K562 (cell line): Measurements from ENCODE around the gene SLC30A1. TPM values are rescaled to one million over a fixed set of nuclear protein-coding genes. Genes with fewer than 3 reads are reported as not detected.
A peak's percentile ranks its signal among the peaks of the same experiment; 100 is the strongest.

Experiments used
- ATF4 ChIP-seq: fragments of 450-650 bp; formaldehyde crosslinking; IDR thresholded peaks from 2 replicates; pipeline ENCODE4 v1.4.0; 2022; ENCODE audit warnings: mild to moderate bottlenecking, moderate library complexity
- GABPA ChIP-seq: fragments of 200-800 bp; sonication (Bioruptor generic); conservative IDR thresholded peaks from 2 replicates; pipeline ENCODE4 v1.6.1; 2016; ENCODE audit warnings: low read depth, missing genetic modification characterization, missing compliant biosample characterization
- HDAC1 ChIP-seq, 2 experiments: fragments of 450-650 bp; IDR thresholded peaks; 2 replicates each; pipeline ENCODE4 v1.6.1; 2016 to 2017; ENCODE audit warnings: inconsistent platforms in 1 of 2, mild to moderate bottlenecking in 1 of 2, moderate library complexity in 1 of 2
- LCOR ChIP-seq: sonication (generic); formaldehyde crosslinking; IDR thresholded peaks from 2 replicates; pipeline ENCODE4 v1.8.0; 2022; ENCODE audit warnings: mild to moderate bottlenecking, missing genetic modification reagents
- MAFK ChIP-seq: IDR thresholded peaks from 2 replicates; pipeline ENCODE4 v1.6.1; 2011; ENCODE audit warnings: low read length, improper control_type of control experiment
- MITF ChIP-seq: IDR thresholded peaks from 2 replicates; pipeline ENCODE4 v1.6.1; 2014; ENCODE audit warnings: antibody characterized with exemption
- SOX6 ChIP-seq: fragments of 450-650 bp; IDR thresholded peaks from 2 replicates; pipeline ENCODE4 v1.6.1; 2014; ENCODE audit warnings: mild to moderate bottlenecking
- SPI1 ChIP-seq: IDR thresholded peaks from 2 replicates; pipeline ENCODE4 v1.6.1; 2011; ENCODE audit warnings: low read depth, low read length, control low read depth, borderline replicate concordance
- SREBF2 ChIP-seq: sonication (generic); formaldehyde crosslinking; IDR thresholded peaks from 2 replicates; pipeline ENCODE4 v1.4.0; 2020; ENCODE audit warnings: mild to moderate bottlenecking, missing genetic modification reagents
- TBL1XR1 ChIP-seq, 2 experiments: IDR thresholded peaks; 2 replicates each; pipeline ENCODE4 v1.6.1; 2012; ENCODE audit warnings: improper control_type of control experiment in 2 of 2, low read length in 2 of 2, mild to moderate bottlenecking in 1 of 2
- TCF3 ChIP-seq: sonication (generic); formaldehyde crosslinking; IDR thresholded peaks from 2 replicates; pipeline ENCODE4 v1.4.0; 2020; ENCODE audit warnings: mild to moderate bottlenecking, missing genetic modification reagents
- TEAD4 ChIP-seq, 2 experiments: sonication (generic) in 1 of 2; formaldehyde crosslinking in 1 of 2; IDR thresholded peaks; 2 replicates each; pipeline versions ENCODE4 v1.6.1 to v1.8.0; 2012 to 2022; ENCODE audit warnings: borderline replicate concordance in 1 of 2, inconsistent platforms in 1 of 2, low read length in 1 of 2, mild to moderate bottlenecking in 1 of 2, missing genetic modification reagents in 1 of 2
- ZBTB17 ChIP-seq: fragments of 450-650 bp; formaldehyde crosslinking; IDR thresholded peaks from 2 replicates; pipeline ENCODE4 v1.4.0; 2020; ENCODE audit warnings: mild to moderate bottlenecking
- ZBTB9 ChIP-seq: fragments of 450-650 bp; formaldehyde crosslinking; IDR thresholded peaks from 2 replicates; pipeline ENCODE4 v1.4.0; 2020; ENCODE audit warnings: mild to moderate bottlenecking, moderate library complexity
- ZC3H8 ChIP-seq: fragments of 450-650 bp; IDR thresholded peaks from 2 replicates; pipeline ENCODE4 v1.6.1; 2017
- ZNF76 ChIP-seq: fragments of 250-450 bp; sonication (Bioruptor Pico); IDR thresholded peaks from 2 replicates; pipeline ENCODE4 v1.4.0; 2020; ENCODE audit warnings: mild to moderate bottlenecking, moderate library complexity, borderline replicate concordance
- polyA plus RNA-seq, 8 experiments: library from polyadenylated mRNA; depleted of rRNA in 4 of 8; stranded (reverse) in 5 of 8; unstranded in 3 of 8; fragments of >200 nt; fragmentation: Nextera tagmentation in 2 of 8; fragmentation: Illumina TruSeq in 1 of 8; extraction: Ambion mirVana in 2 of 8; extraction: Trizol in 1 of 8; gene quantifications; 2 replicates each; pipeline versions ENCODE4 v1.2.1 to v1.2.3, GENCODE V29; 2011 to 2014; ENCODE audit warnings: inconsistent platforms in 1 of 8, missing spikeins in 1 of 8
- total RNA-seq, 7 experiments: library from RNA; depleted of rRNA in 6 of 7; stranded (reverse); fragments of >200 nt in 6 of 7; fragmentation: Illumina TruSeq in 2 of 7; extraction: Trizol in 2 of 7; gene quantifications; 2 replicates each; pipeline versions ENCODE4 v1.2.1 to v1.2.3, GENCODE V29; 2011 to 2021; ENCODE audit warnings: low replicate concordance in 1 of 7
- TF ChIP-seq, protein P1 (sequence below): fragments of 250-450 bp; sonication (Bioruptor Pico); IDR thresholded peaks from 2 replicates; pipeline ENCODE4 v1.4.0; 2020; ENCODE audit warnings: mild to moderate bottlenecking
- TF ChIP-seq, protein P2 (sequence below): fragments of 250-450 bp; sonication (Bioruptor Pico); IDR thresholded peaks from 2 replicates; pipeline ENCODE4 v1.5.0; 2021; ENCODE audit warnings: mild to moderate bottlenecking, moderate library complexity

SLC30A1 gene
- total and polyA plus RNA-seq, 9 of the 15 experiments (the other 6 are each of a cell fraction or from before 2014, with no cell fraction given) = 4.1 to 14.4 (median 6.6) TPM

DNA sequence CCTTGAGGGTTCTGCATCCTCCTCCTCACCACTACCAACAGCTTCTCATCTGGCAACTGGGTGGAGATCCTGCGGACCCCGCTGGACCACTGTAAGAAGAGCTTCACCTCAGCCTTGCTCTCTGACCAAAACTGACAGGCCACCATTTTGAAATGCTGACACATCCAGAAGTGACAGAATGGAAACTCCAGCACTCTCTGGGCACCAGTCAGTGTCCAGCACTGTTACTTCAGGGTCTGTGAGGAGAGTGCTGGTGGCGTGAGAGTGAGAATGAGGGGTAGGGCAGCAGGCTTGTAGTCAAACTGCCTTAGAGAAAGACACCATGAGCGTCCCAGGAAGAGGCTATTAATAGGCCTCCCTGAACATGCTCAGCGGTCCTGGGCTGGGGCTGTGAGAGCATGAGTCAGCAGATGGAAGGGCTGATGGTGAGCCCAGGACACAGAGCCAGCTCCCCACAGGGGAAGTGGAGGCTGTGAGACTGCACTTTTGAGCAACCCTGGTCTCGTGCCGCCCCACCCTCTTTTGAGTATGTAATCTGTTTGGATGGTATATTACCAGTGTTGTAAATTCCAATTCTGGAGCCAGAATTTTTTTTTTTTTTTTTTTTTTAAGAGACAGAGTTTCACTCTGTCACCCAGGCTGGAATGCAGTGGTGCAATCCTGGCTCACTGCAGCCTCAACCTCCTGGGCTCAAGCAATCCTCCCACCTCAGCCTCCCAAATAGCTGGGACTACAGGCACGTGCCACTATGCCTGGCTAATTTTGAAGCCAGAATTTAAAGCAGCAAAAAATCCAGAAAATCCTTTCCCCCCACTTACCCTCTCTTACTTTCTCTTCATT, 34.4 kb upstream of the SLC30A1 start (continued):
- TF ChIP-seq ATF4 (CRISPR knock-in tag) (peak; percentile 72), SOX6 (peak; percentile 86), ZBTB17 (CRISPR knock-in tag) (peak; percentile 93), LCOR (CRISPR knock-in tag) (peak; percentile 55; the same call in 1 of the 2 replicates), HDAC1 (IDR thresholded peaks at IDR 0.05) (peak in 1 of 2 experiments; percentile 69; a peak in 1 of 4 replicates), MAFK (peak; percentile 96), SREBF2 (CRISPR knock-in tag) (no peak), SPI1 (peak; percentile 96), TBL1XR1 (IDR thresholded peaks at IDR 0.05; ENCODE audit: low read length in 2 of 2) (peak in 1 of 2 experiments; percentile 82; a peak in 2 of 4 replicates), ZC3H8 (no peak), MITF (peak; percentile 85), GABPA (tag) (0 out of 2 replicates have a peak, but pooled peaks have one; percentile 34), TCF3 (CRISPR knock-in tag) (peak; percentile 35; the same call in 1 of the 2 replicates), ZBTB9 (peak; percentile 94), TEAD4 (IDR thresholded peaks at IDR 0.05; ENCODE audit: low read length) (peak; percentile 28; the same call in 1 of the 2 replicates), TEAD4 (CRISPR knock-in tag; IDR thresholded peaks at IDR 0.05; ENCODE audit: borderline replicate concordance) (no peak), ZNF76 (CRISPR knock-in tag) (peak; percentile 85)
- TF ChIP-seq, protein P1, sequence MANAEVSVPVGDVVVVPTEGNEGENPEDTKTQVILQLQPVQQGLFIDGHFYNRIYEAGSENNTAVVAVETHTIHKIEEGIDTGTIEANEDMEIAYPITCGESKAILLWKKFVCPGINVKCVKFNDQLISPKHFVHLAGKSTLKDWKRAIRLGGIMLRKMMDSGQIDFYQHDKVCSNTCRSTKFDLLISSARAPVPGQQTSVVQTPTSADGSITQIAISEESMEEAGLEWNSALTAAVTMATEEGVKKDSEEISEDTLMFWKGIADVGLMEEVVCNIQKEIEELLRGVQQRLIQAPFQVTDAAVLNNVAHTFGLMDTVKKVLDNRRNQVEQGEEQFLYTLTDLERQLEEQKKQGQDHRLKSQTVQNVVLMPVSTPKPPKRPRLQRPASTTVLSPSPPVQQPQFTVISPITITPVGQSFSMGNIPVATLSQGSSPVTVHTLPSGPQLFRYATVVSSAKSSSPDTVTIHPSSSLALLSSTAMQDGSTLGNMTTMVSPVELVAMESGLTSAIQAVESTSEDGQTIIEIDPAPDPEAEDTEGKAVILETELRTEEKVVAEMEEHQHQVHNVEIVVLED (CRISPR knock-in tag) = no peak; the same call in 1 of the 2 replicates
- TF ChIP-seq, protein P2, sequence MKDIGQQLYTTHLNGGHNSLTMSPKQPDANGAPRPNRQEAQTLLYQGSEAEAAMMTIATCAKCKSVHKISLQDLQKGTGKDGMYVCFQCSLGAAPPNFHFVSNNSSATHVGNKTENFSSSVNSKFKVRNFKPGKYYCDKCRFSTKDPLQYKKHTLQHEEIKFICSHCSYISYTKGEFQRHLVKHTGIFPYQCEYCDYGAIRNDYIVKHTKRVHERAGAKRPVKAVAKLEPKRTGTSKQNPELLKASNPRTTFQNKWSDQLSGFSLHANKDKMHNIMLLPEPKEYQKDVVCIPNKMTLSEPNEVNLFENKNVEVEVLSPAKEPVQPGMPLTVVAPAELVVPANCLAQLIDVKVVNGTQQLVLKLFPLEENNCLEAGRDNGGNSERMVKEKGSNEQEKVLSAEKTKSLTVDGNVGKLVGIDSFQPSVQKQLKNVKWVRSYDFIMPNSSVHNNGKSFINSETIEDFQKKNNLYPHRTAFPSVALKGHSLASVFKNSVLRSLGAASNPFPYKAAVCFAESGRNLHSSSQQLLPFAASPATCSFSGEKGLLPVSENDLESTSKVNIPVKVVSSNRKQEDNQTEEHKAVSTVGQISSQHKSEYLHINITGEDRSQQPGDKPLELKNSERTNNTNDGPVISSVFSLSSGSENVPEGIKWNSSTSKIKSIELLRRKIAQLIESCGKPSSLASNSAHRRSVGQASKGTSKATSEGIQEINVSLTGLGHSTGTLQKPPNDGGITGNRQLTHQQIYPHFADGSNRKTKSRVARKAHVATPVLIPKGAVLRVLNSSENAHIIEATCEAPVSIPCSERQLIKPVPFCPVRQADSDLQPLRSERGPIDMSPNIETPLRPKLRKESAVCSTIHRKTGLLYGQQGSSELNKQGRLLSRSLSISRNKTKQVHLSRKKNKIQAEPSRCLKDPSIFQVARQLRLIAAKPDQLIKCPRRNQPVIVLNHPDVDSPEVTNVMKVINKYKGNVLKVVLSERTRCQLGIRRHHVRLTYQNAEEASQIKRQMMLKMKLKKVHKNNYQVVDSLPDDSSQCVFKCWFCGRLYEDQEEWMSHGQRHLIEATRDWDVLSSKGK = no peak
